Measurements from ENCODE around the gene UBL3. TPM values are rescaled to one million over a fixed set of nuclear protein-coding genes. Genes with fewer than 3 reads are reported as not detected.
A peak's percentile ranks its signal among the peaks of the same experiment; 100 is the strongest.

The UBL3 gene
- total and polyA plus RNA-seq, 2 of the 8 experiments (the other 6 are each of a cell fraction or from before 2014, with no cell fraction given), result 5.3 to 16.1 TPM

GRCh38 chr13:29761160-29761559 is 89.3 kb downstream of the UBL3 start:
- no peak for FAIRE-seq
- Histone ChIP-seq H2BK5ac (ENCODE audit: low read depth, low read length) (no peak overlapping the region), H3K27ac (ENCODE audit: low read depth, low read length) (no peak overlapping the region), H4K20me1 (replicated peaks in 1 of 2; ENCODE audit: control insufficient read depth in 1 of 2, insufficient read depth in 2 of 2, low read length in 2 of 2) (no peaks in the 10 kb centered on the region), H3K9me3 (ENCODE audit: insufficient read depth in 2 of 2, low read depth in 1 of 2, low read length in 1 of 2) (peaks cover 0 to 2% of the 10 kb centered on the region in 2 experiments; a peak in 2 of 4 replicates), H3K79me2 (ENCODE audit: control insufficient read depth in 1 of 2, insufficient read depth in 2 of 2, low read length in 2 of 2) (no peaks in the 10 kb centered on the region), H3K18ac (ENCODE audit: extremely low read depth, low read length) (no peak overlapping the region), H3K9ac (replicated peaks in 1 of 4; ENCODE audit: extremely low read depth in 1 of 4, low read depth in 3 of 4, low read length in 3 of 4) (no peak overlapping the region), H3K36me3 (ENCODE audit: control insufficient read depth in 2 of 4, insufficient read depth in 4 of 4, low read length in 3 of 4) (no peaks in the 10 kb centered on the region), H2AK5ac (ENCODE audit: low read depth, low read length) (no peak overlapping the region), H3K4ac (replicated peaks; ENCODE audit: insufficient read length, low read depth, low read length) (no peak overlapping the region), H2BK120ac (replicated peaks; ENCODE audit: low read depth, low read length) (no peak overlapping the region), H3K56ac (replicated peaks; ENCODE audit: insufficient read length, low read depth, low read length) (no peak overlapping the region), H2BK20ac (ENCODE audit: low read length) (no peak overlapping the region), H2BK15ac (ENCODE audit: low read length) (no peak overlapping the region), H3K4me1 (replicated peaks in 1 of 4; ENCODE audit: control insufficient read depth in 3 of 4, insufficient read depth in 4 of 4, low read length in 3 of 4) (no peaks in the 10 kb centered on the region), H4K8ac (ENCODE audit: extremely low read depth, insufficient read depth, low read length) (no peak overlapping the region), H3K4me3 (ENCODE audit: extremely low read depth in 1 of 4, insufficient read depth in 2 of 4, low read depth in 3 of 4, low read length in 4 of 4) (no peak overlapping the region), H3K14ac (ENCODE audit: insufficient read length) (no peak overlapping the region), H3K23ac (ENCODE audit: insufficient read length) (no peak overlapping the region), H3K23me2 (ENCODE audit: low read depth, low read length) (no peaks in the 10 kb centered on the region), H3K4me2 (ENCODE audit: insufficient read depth in 1 of 2, low read depth in 2 of 2, low read length in 2 of 2) (no peak overlapping the region), H4K91ac (replicated peaks; ENCODE audit: insufficient read length, low read length) (no peak overlapping the region), H3K79me1 (ENCODE audit: low read depth, low read length) (no peaks in the 10 kb centered on the region), H2AFZ (ENCODE audit: low read length) (no peak overlapping the region), H3K27me3 (replicated peaks in 1 of 4; ENCODE audit: control insufficient read depth in 3 of 4, extremely low read depth in 1 of 4, insufficient read depth in 3 of 4, low read length in 3 of 4) (no peaks in the 10 kb centered on the region), H4K5ac (ENCODE audit: insufficient read length, low read depth, low read length) (no peak overlapping the region), H2BK12ac (ENCODE audit: low read depth, low read length) (no peak overlapping the region)
- ChIA-PET POLR2A (ENCODE audit: partially characterized antibody) (interaction anchor here (0.6 to 0.8 kb wide), 2 partner anchors 112 to 1047 kb away, joined by 3 read pairs; no protein-coding TSS in a partner anchor), CTCF (ENCODE audit: partially characterized antibody) (interaction anchor here (0.6 to 3.0 kb wide), 6 partner anchors 8 to 354 kb away, joined by 3 to 23 read pairs (median 6); no protein-coding TSS in a partner anchor)
- 74% methylated on average over 3 of the region's 3 CpGs; no CpG with 5 or more reads in 1 of the 2 experiments for WGBS, 2 experiments (ENCODE audit: extremely low coverage in 1 of 2, insufficient coverage in 1 of 2, insufficient read length in 1 of 2, insufficient replicate concordance in 2 of 2, low coverage in 1 of 2, low lambda C conversion rate in 2 of 2, missing lambda C conversion rate in 1 of 2)
- 0 out of 2 replicates have a peak, but pooled peaks have one; percentile 38 for TF ChIP-seq KDM1A (IDR thresholded peaks at IDR 0.05; ENCODE audit: borderline replicate concordance, low read length)
- no peak for TF ChIP-seq PHF8 (conservative IDR thresholded peaks at IDR 0.05; ENCODE audit: low read depth, low read length)
- TF ChIP-seq EP300 (IDR thresholded peaks at IDR 0.05; ENCODE audit: borderline replicate concordance in 1 of 2, low read depth in 2 of 2, low read length in 2 of 2), result no peak
- no peak for TF ChIP-seq CREB1 (IDR thresholded peaks at IDR 0.05)
- no peak for TF ChIP-seq SRF (IDR thresholded peaks at IDR 0.05; ENCODE audit: low read depth, low read length)
- no peak for TF ChIP-seq SP1 (IDR thresholded peaks at IDR 0.05; ENCODE audit: low read depth, low read length)
- DNase-seq (ENCODE audit: low read depth in 1 of 2, low spot score in 2 of 2), result no peak
